Activated T-cell treated with anti-CD3 and anti-CD28 coated beads for 24 hours (primary cell): ENCODE results near the gene AGTPBP1.
"Not testable (repeated sequence)": the region's sequence is repeated elsewhere in the genome, so short reads cannot be mapped to it uniquely, and the experiment has no call there.

Source experiments
- DNase-seq: peaks from one replicate; pipeline ENCODE4 v3.0.0-alpha.2; 2020; ENCODE audit warnings: low read depth

The AGTPBP1 gene

GRCh38 chr9:85719411-85719810 lies 22.3 kb downstream of the AGTPBP1 start:
- DNase-seq = not testable (repeated sequence)

- not testable (repeated sequence) for DNase-seq
Measured at GRCh38 chr9:85717818-85718217, 23.9 kb downstream of the AGTPBP1 start.

GRCh38 chr9:85717220-85717619 lies 24.5 kb downstream of the AGTPBP1 start:
- DNase-seq = no peak

- no peak for DNase-seq
Measured at GRCh38 chr9:85716031-85716877, 25.5 kb downstream of the AGTPBP1 start.

GRCh38 chr9:85715587-85715986 lies 26.2 kb downstream of the AGTPBP1 start:
- no peak for DNase-seq

- no peak for DNase-seq
Measured at GRCh38 chr9:85713897-85714296, 27.9 kb downstream of the AGTPBP1 start.

GRCh38 chr9:85704744-85705143 lies 37.0 kb downstream of the AGTPBP1 start:
- no peak for DNase-seq

GRCh38 chr9:85703398-85703797 lies 38.4 kb downstream of the AGTPBP1 start:
- DNase-seq = no peak

- DNase-seq = no peak
Measured at GRCh38 chr9:85702726-85703289, 38.9 kb downstream of the AGTPBP1 start.

- DNase-seq = no peak
Measured at GRCh38 chr9:85702191-85702590, 39.6 kb downstream of the AGTPBP1 start.

GRCh38 chr9:85700330-85700729 lies 41.4 kb downstream of the AGTPBP1 start:
- DNase-seq = no peak

- no peak for DNase-seq
Measured at GRCh38 chr9:85688361-85688760, 53.4 kb downstream of the AGTPBP1 start.

GRCh38 chr9:85685081-85685480 lies 56.7 kb downstream of the AGTPBP1 start:
- DNase-seq = no peak

GRCh38 chr9:85676790-85677189 lies 65.0 kb downstream of the AGTPBP1 start:
- no peak for DNase-seq

GRCh38 chr9:85667374-85667773 lies 74.4 kb downstream of the AGTPBP1 start:
- no peak for DNase-seq

- DNase-seq = no peak
Measured at GRCh38 chr9:85666086-85666485, 75.7 kb downstream of the AGTPBP1 start.

GRCh38 chr9:85662573-85662972 lies 79.2 kb downstream of the AGTPBP1 start:
- DNase-seq = no peak

GRCh38 chr9:85658716-85659115 lies 83.0 kb downstream of the AGTPBP1 start:
- DNase-seq = no peak

GRCh38 chr9:85653153-85653552 lies 88.6 kb downstream of the AGTPBP1 start:
- DNase-seq = no peak

GRCh38 chr9:85647571-85647970 lies 94.2 kb downstream of the AGTPBP1 start:
- DNase-seq = no peak

GRCh38 chr9:85645909-85646627 lies 95.7 kb downstream of the AGTPBP1 start:
- no peak for DNase-seq

GRCh38 chr9:85640425-85640824 lies 101.3 kb downstream of the AGTPBP1 start:
- no peak for DNase-seq

GRCh38 chr9:85639675-85640186 lies 102.0 kb downstream of the AGTPBP1 start:
- DNase-seq = no peak
